Stimulated activated CD4-positive, alpha-beta T cell treated with anti-CD3 and anti-CD28 coated beads, TNF-alpha, amount 100 ng/mL, for 24 hours (primary cell): ENCODE measurements around the gene ENTPD2.
A peak's percentile ranks its signal among the peaks of the same experiment; 100 is the strongest.
"Not testable (repeated sequence)": the region's sequence is repeated elsewhere in the genome, so short reads cannot be mapped to it uniquely, and the experiment has no call there.

Experiments used
- DNase-seq, 3 experiments: peaks; one replicate each; pipeline ENCODE4 v3.0.0-alpha.2; 2020; ENCODE audit warnings: low read depth in 3 of 3

The ENTPD2 gene

GRCh38 chr9:137045294-137046087 is 8.4 kb downstream of the ENTPD2 start:
- no peak for DNase-seq

DNA sequence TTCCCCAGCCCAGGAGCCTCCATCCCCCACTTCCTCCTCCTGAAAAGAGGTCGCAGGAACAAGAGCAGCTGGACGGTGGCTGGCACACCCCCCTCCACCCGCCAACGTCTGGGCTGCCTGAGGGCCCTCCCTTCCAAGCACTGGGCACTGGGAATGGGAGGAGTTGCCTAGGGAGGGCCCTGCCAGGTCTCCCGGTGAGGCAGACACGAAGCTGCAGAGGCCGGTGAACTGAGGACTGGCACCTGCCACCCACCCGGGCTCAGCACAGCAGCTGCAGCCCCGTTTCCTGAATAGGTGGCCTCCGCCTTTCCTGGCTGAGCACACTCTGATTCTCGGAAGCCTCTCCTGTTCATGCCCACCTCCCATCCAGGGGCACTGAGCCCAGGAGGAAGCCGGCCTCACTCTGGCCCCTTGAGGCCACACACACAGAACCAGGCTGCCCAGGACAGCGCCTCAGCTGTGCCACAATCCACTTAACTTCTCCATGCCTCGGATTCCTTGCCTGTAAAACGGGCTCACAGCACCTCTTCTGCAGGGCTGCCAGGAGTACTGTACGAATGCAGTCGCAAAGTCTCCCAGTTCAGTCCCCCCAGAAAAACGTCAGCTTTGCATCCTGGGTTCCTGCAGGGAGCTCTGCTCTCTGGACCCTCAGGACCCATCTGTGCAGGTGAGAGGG is 9.2 kb downstream of the ENTPD2 start:
- no peak for DNase-seq

- no peak for DNase-seq
Measured at GRCh38 chr9:137044037-137044436, 9.8 kb downstream of the ENTPD2 start.

- DNase-seq, result no peak
Measured at GRCh38 chr9:137042751-137043727, 10.8 kb downstream of the ENTPD2 start.

- no peak for DNase-seq
Measured at GRCh38 chr9:137041124-137041523, 12.7 kb downstream of the ENTPD2 start.

- DNase-seq, result no peak
Measured at GRCh38 chr9:137040568-137040967, 13.3 kb downstream of the ENTPD2 start.

DNA sequence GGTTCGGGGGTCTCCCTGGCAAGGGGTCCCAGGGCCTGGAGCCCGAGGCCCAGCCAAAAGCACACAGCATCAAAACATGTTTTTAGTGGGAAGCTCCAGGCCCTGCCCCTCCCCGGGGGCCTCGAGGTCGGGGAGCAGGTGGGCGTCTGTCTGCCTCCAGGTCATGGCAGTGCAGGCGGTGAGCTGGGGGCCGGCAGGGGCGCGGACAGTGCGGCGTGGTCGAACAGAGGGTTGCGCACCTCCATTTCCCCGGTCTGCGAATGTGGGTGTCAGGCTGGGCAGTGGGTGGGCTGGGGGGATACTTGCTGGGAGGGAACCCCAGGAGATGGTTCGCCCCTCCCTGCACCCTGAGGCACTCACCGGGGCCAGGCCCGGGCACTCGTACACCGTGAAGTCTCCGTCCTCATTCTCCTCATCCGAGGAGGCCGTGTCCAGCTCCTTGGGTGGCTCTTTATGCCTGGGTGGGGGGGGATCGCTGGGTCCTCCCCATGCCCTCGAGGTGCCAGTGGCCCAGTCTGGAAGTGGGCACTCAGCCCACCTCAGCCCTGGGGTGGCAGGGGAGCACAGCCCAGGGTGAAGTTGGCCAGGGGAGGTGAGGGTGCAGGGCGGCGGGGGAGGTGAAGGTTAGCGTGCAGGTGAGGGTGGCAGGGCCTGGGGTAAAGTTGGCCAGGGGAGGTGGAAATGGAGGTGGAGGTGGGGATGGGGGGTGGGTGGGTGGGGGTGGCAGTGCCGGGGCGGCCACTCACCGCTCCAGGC is 14.1 kb downstream of the ENTPD2 start:
- DNase-seq, result no peak

DNA sequence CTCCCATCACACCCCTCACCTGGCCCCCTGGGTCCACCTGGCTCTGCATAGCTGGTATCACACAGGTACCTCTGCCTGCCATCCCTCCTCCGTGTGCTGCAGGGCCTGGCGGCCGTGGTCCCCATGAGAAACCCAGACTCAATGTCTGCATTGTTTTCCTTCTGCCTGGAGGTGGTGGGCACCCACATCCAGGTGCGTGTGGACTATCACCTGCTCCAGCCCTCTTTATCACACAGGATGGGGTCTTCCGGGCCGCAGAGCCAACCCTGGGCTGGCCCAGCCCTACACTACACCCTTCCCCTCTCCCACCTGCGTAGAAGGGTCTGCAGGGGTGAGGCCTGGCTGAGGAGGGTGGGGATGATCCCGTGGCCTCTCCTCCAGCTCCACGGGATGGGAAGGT is 14.9 kb downstream of the ENTPD2 start:
- DNase-seq, result no peak

GRCh38 chr9:137037483-137037882 is 16.4 kb downstream of the ENTPD2 start:
- DNase-seq, result no peak

- no peak for DNase-seq
Measured at GRCh38 chr9:137037035-137037434, 16.8 kb downstream of the ENTPD2 start.

DNA sequence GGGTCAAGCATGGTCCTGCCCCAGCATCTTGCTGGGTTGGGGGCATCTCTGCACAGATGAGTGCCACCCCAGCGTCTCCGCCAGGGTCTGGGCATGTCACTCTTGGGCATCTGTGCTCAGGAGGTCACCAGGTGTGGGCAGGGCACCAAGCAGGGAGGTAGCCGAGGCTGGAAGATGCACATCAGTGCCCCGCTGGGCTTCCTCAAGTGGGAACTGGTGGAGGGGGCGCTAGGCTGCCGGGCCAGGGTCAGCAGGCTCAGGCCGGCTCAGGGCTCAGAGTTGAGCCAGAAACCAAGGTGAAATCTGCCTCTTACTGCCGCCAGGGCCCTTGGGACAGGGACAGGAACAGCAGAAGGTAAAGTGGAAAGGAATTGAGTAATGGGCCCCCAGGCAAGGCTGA is 17.9 kb downstream of the ENTPD2 start:
- no peak for DNase-seq

DNA sequence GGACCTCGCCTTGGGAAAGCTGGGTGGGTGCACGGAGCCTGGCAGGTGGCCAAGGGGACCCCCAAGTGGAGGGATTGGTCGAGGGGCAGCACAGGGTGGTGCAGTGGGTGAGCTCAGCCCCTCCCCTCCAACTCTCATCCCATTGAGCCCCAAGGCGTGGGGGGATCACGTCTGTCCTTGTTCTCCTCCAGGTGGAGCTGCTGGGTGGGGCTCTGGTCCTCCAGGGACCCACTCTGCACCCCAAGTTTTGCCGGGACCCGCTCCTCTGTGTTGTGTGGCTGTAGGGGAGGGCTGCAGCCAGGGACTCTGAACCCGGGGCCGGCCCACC is 18.4 kb downstream of the ENTPD2 start:
- DNase-seq, result no peak

DNA sequence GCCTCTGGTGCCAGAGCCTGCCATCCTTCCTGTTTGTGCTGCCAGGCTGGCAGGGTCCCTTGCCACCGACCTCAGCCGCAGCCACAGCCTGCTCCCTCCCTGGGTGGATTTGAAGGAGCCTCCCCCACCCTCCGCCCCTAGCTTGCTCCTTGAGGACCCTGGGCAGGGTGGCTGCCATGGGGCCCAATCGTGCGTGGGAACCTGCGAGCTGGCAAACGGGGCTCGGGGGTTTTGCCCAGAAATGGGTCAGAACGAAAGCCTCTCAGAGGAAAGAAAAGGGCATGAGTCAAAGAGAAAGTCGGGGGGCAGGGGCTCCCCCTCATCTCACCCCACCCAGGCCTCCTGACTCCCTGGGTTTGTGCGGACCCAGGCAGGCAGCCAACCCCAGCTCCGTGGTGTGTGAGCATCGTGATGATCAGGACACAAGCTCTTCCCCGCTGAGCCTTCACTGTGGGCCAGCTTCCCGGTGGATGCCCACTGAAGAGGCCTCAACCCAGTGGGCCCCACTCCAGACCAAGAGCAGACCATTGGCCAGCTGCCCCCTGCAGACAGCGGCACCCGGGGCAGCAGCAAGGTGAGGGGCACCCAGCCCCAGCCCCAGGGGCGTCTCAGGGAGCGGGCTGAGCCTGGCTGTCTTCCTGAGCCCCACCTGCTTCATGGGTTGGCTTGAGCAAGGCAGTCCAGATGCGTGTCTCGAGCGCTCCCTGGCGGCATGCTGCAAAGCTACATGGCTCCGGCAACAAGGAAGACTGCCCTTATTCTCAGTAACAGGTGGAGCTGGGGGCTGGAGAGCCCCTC is 19.0 kb downstream of the ENTPD2 start:
- peak; percentile 68 to 86 (median 76) for DNase-seq

DNA sequence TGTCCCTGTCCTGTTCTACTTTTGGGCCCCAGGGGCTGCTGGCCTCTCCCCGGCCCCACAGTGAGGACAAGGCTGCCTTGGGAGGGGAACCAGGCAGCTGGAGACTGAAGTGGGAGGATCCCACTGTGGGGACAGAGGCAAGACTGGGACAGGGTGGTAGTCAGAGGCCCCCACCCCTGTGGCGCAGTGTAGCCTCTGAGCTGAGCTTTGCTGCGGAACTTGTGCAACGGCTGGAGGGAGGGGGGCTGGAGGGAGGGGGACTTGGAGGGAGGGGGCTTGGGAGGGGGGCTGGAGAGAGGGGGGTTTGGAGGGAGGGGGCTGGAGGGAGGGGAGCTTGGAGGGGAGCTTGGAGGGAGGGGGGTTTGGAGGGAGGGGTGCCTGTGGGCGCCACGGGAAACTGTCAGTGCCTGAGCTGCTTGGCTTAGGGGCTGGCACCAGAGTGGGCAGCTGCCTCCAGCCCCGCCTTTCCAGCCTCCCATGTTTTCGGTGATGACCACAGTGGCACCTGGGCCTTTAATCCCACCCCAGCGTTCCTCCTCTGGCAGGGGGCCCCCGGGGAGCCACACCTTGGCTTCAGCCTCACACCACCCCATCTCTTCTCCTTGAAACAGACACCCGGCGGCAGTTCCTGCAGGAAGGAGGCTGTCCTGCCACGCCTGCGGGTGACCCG is 19.7 kb downstream of the ENTPD2 start:
- DNase-seq, result no peak

GRCh38 chr9:137033481-137033880 is 20.4 kb downstream of the ENTPD2 start:
- not testable (repeated sequence) for DNase-seq

DNA sequence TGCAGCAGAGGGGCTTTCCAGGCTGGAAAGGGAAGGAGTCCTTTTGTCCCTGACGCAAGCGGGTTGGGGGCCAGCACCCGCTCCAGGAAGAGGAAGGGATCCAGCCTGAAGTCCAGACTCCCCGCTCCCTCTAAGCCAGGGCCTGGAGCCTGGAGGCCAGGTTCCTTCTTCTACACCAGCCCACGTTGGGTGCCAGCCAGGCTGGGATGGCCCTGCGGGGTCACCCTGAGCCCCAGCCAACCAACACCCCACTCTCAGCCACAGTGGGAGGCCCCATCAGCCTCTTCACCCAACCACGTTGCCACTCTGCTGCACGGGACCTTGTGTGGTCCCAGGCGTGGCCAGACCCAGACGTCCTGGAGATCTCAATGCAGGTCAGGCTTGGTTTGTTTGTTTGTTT is 21.0 kb downstream of the ENTPD2 start:
- no peak for DNase-seq

- no peak for DNase-seq
Measured at GRCh38 chr9:137031904-137032640, 21.8 kb downstream of the ENTPD2 start, which contains the start of gene FUT7. Gene FUT7 (minus strand): TSS chr9:137032088. CDS start chr9:137031991, 97 bp downstream.

DNA sequence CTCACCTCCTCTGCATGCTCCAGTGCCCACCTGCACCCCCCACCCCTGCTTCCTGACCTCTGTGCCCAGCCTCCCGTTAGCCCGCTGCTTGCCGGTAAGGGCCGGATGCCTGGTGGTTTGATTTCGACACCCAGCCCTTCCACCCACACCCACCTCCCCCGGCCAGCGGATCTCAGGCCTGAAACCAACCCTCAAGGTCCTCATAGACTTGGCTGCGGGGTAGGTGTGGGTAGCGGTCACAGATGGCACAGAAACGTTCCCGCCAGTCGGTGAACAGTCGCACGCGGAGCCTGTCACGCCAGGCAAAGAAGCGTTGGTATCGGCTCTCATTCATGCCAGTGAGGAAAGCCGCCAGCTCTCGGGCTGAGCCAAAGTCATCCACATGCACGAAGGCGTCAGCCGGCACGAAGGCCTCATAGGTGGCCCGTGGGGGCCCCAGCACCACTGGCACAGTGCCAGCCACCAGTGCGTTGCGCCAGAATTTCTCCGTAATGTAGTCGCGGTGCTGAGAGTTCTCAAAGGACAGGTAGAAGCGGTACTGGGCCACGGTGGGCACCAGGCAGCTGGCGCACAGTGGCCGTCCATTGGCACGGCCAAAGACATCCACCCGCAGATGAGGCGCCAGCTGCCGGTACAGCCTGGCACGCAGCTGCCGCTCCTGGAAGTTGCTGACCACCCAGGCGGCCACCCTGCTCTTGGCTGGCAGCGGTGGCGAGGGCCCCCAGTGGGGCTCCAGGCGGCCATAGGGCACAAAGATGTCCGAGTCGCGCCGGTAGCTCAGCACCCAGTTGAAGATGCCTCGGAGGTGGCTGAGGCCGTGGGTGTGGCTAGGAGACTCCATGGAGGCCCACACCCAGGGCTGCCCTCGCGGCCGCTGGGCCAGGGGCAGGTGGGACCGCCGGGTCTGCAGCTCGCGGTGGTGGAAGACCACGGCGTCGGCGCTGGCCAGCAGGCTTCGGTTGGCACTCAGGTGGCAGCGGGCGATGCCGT is 23.0 kb downstream of the ENTPD2 start:
- DNase-seq, result peak in 1 of 3 experiments; percentile 46
